Spleen (tissue), 11 donors: ENCODE results near the gene BSND. TPM values are rescaled to one million over a fixed set of nuclear protein-coding genes. Genes with fewer than 3 reads are reported as not detected.
A peak's percentile ranks its signal among the peaks of the same experiment; 100 is the strongest.

Experiments used
- DNase-seq: peaks from one replicate; pipeline ENCODE4 v3.0.0-alpha.2; 2020
- H3K27ac ChIP-seq, 8 donors: fragments of 200-600 bp; sonication (generic) in 7 of 8; 1 replicate in 4 of 8; 2 replicates in 4 of 8; pipeline versions ENCODE4 v1.5.0 to v1.8.0; 2016 to 2021; ENCODE audit warnings: inconsistent platforms in 4 of 8, mild to moderate bottlenecking in 4 of 8, moderate library complexity in 1 of 8
- H3K27me3 ChIP-seq, 7 donors: fragments of 200-600 bp; sonication (generic) in 6 of 7; replicated peaks in 1 of 7; 1 replicate in 4 of 7; 2 replicates in 3 of 7; pipeline versions ENCODE4 v1.5.0 to v1.8.0; 2016 to 2021; ENCODE audit warnings: inconsistent platforms in 3 of 7, mild to moderate bottlenecking in 1 of 7
- H3K36me3 ChIP-seq, 6 donors: fragments of 200-600 bp; sonication (generic) in 5 of 6; 1 replicate in 4 of 6; 2 replicates in 2 of 6; pipeline versions ENCODE4 v1.5.0 to v1.8.0; 2016 to 2021; ENCODE audit warnings: inconsistent platforms in 2 of 6
- H3K4me1 ChIP-seq, 6 donors: fragments of 200-600 bp; sonication (generic) in 5 of 6; 1 replicate in 3 of 6; 2 replicates in 3 of 6; pipeline versions ENCODE4 v1.5.0 to v1.8.0; 2016 to 2021; ENCODE audit warnings: inconsistent platforms in 3 of 6
- H3K4me3 ChIP-seq, 8 donors: fragments of 200-600 bp; sonication (generic) in 7 of 8; 1 replicate in 4 of 8; 2 replicates in 4 of 8; pipeline versions ENCODE4 v1.5.0 to v1.8.0; 2016 to 2021; ENCODE audit warnings: inconsistent platforms in 4 of 8, mild to moderate bottlenecking in 4 of 8, moderate library complexity in 2 of 8
- H3K9me3 ChIP-seq, 8 donors: fragments of 200-600 bp; sonication (generic) in 7 of 8; 1 replicate in 4 of 8; 2 replicates in 4 of 8; pipeline versions ENCODE4 v1.5.0 to v1.8.0; 2016 to 2021; ENCODE audit warnings: inconsistent platforms in 4 of 8
- CTCF ChIP-seq, 11 experiments: fragments of 200-600 bp in 7 of 11; fragments of 450-650 bp in 4 of 11; sonication (generic) in 4 of 11; IDR thresholded peaks in 8 of 11; conservative IDR thresholded peaks in 3 of 11; 1 replicate in 7 of 11; 2 replicates in 4 of 11; pipeline versions ENCODE4 v1.4.0 to v1.8.0; 2016 to 2021; ENCODE audit warnings: antibody characterized with exemption in 11 of 11, inconsistent platforms in 4 of 11, mild to moderate bottlenecking in 1 of 11
- POLR2A ChIP-seq, 3 donors: fragments of 450-650 bp; IDR thresholded peaks; one replicate each; pipeline ENCODE4 v1.5.1; 2017; ENCODE audit warnings: antibody characterized with exemption in 3 of 3, mild to moderate bottlenecking in 1 of 3
- POLR2AphosphoS5 ChIP-seq, 3 donors: sonication (generic); formaldehyde crosslinking; IDR thresholded peaks; one replicate each; pipeline ENCODE4 v1.5.1; 2017; ENCODE audit warnings: antibody characterized with exemption in 3 of 3
- WGBS, 5 donors: extraction: QIAGEN DNeasy Blood & Tissue Kit in 3 of 5; methylation state at CpG; one replicate each; pipeline versions ENCODE4 v1.1.5 to v1.1.7; 2013 to 2018; 5-methylcytosine and 5-hydroxymethylcytosine counted together
- intact Hi-C: fragments of 100-400 bp; cut with DNase I; formaldehyde crosslinking; loops from one replicate; pipeline ENCODE4 v1.15.0; 2023; ENCODE audit warnings: low total_unique reads
- polyA plus RNA-seq, 3 donors: library from polyadenylated mRNA; stranded (reverse); fragments of 200-250 nt; gene quantifications; one replicate each; pipeline ENCODE4 v1.2.1, GENCODE V29; 2013
- total RNA-seq, 7 donors: library from RNA; depleted of rRNA in 3 of 7; stranded (reverse); fragments of >200 nt in 3 of 7; fragmentation: NEBNext Ultra II Directional in 4 of 7; extraction: Animal tissue kit (Norgen Biotek cat#: 25700) in 4 of 7; gene quantifications; one replicate each; pipeline versions ENCODE4 v1.1.0 to v1.2.1, GENCODE V29; 2016 to 2021
- donor health status: healthy with polysubstance abuse.
- donor health status: DM: no; HTN: no; CAD: no; lungs with moderate emphysema.
- donor health status: DM: no; HTN: no; CAD: no.
- donor health status: Bipolar disorder and iron deficiency.
- donor health status: healthy.
- donor health status: DM: no; HTN: no; CAD: no.
- donor health status: DM: yes; HTN: yes; CAD: no.

Gene BSND
- total and polyA plus RNA-seq, 10 donors, result 0.02 to 0.20 (median 0.09) TPM; not detected in 5

GRCh38 chr1:55056632-55056992 lies 57.9 kb downstream of the BSND start:
- 93 to 97% (median 94%) methylated on average over 17 to 20 of the region's 20 CpGs for WGBS, 5 donors
- H3K9me3 ChIP-seq, result no peaks in the 10 kb centered on the region
- H3K4me1 ChIP-seq, result peaks cover 0 to 16% (median 3%) of the 10 kb centered on the region in 6 donors
- peak; percentile 29 for DNase-seq
- peaks cover 0 to 54% (median 0%) of the 10 kb centered on the region in 6 donors for H3K36me3 ChIP-seq
- no peak overlapping the region for H3K27ac ChIP-seq
- H3K27me3 ChIP-seq, result no peaks in the 10 kb centered on the region
- intact Hi-C loops, result no loop called here
- no peak overlapping the region for H3K4me3 ChIP-seq
- TF ChIP-seq CTCF (IDR thresholded peaks at IDR 0.05 in 8 of 11, conservative IDR thresholded peaks at IDR 0.05 in 3 of 11), result no peak
- no peak for TF ChIP-seq POLR2AphosphoS5 (IDR thresholded peaks at IDR 0.05)
- no peak for TF ChIP-seq POLR2A (IDR thresholded peaks at IDR 0.05)

GRCh38 chr1:55057270-55057955 lies 58.7 kb downstream of the BSND start:
- TF ChIP-seq POLR2A (IDR thresholded peaks at IDR 0.05) (no peak), CTCF (IDR thresholded peaks at IDR 0.05 in 8 of 11, conservative IDR thresholded peaks at IDR 0.05 in 3 of 11) (no peak)
- intact Hi-C loops, result no loop called here
- WGBS, 5 donors, result 83 to 93% (median 88%) methylated on average over 15 of the region's 15 CpGs
- peak; percentile 69 for DNase-seq
- H3K27ac ChIP-seq, result no peak overlapping the region
- no peaks in the 10 kb centered on the region for H3K27me3 ChIP-seq
- no peaks in the 10 kb centered on the region for H3K9me3 ChIP-seq
- peaks cover 0 to 59% (median 0%) of the 10 kb centered on the region in 6 donors for H3K36me3 ChIP-seq
- H3K4me3 ChIP-seq, result no peak overlapping the region
- peaks cover 0 to 15% (median 3%) of the 10 kb centered on the region in 6 donors for H3K4me1 ChIP-seq

- H3K27ac ChIP-seq, result no peak overlapping the region
- H3K36me3 ChIP-seq, result peaks cover 0 to 61% (median 0%) of the 10 kb centered on the region in 6 donors
- H3K9me3 ChIP-seq, result no peaks in the 10 kb centered on the region
- no peak overlapping the region for H3K4me3 ChIP-seq
- H3K27me3 ChIP-seq, result no peaks in the 10 kb centered on the region
- intact Hi-C loops, result no loop called here
- no peak for TF ChIP-seq POLR2A (IDR thresholded peaks at IDR 0.05)
- TF ChIP-seq POLR2AphosphoS5 (IDR thresholded peaks at IDR 0.05), result no peak
- no peak for TF ChIP-seq CTCF (IDR thresholded peaks at IDR 0.05 in 8 of 11, conservative IDR thresholded peaks at IDR 0.05 in 3 of 11)
- DNase-seq, result peak; percentile 62
- 85 to 96% (median 90%) methylated on average over 6 of the region's 6 CpGs for WGBS, 5 donors
- peaks cover 0 to 10% (median under 1%) of the 10 kb centered on the region in 6 donors for H3K4me1 ChIP-seq
Measured at GRCh38 chr1:55057956-55058298, 59.2 kb downstream of the BSND start.

- H3K27me3 ChIP-seq, result no peaks in the 10 kb centered on the region
- 80 to 91% (median 87%) methylated on average over 13 to 14 of the region's 14 CpGs for WGBS, 5 donors
- no peaks in the 10 kb centered on the region for H3K4me1 ChIP-seq
- DNase-seq, result no peak
- H3K9me3 ChIP-seq, result no peaks in the 10 kb centered on the region
- TF ChIP-seq POLR2AphosphoS5 (IDR thresholded peaks at IDR 0.05), result no peak
- TF ChIP-seq CTCF (IDR thresholded peaks at IDR 0.05 in 8 of 11, conservative IDR thresholded peaks at IDR 0.05 in 3 of 11), result no peak
- TF ChIP-seq POLR2A (IDR thresholded peaks at IDR 0.05), result no peak
- no peak overlapping the region for H3K4me3 ChIP-seq
- H3K36me3 ChIP-seq, result peaks cover 0 to 77% (median 0%) of the 10 kb centered on the region in 6 donors
- intact Hi-C loops, result no loop called here
- no peak overlapping the region for H3K27ac ChIP-seq
Measured at GRCh38 chr1:55059302-55060132, 60.8 kb downstream of the BSND start.
